Inflammatory macrophage treated with lipopolysaccharide for 1 hour (primary cell): ENCODE results near the gene GPC3.

Source experiments
- DNase-seq, 2 donors: peaks; one replicate each; pipeline ENCODE4 v3.0.0-alpha.2; 2020 to 2022

GPC3 gene

DNA sequence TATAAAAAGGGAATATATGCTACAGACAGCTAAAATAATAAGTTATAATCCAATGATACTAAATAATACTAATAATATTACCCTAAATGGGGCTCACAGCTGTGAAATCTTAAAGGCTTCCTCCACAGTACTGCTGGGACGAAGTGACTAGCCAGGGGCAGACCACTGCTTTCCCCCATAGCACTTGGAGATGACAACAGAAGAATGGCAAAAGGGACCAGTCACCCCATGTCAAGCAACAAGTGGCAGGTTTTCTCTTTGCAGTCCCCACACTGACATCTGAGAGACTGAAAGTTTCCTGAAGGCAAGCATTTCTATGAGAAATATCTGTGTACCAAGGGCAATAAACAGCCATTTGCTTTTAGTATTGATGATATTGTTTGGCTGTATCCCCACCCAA, 396.6 kb downstream of the GPC3 start:
- no peak for DNase-seq

DNA sequence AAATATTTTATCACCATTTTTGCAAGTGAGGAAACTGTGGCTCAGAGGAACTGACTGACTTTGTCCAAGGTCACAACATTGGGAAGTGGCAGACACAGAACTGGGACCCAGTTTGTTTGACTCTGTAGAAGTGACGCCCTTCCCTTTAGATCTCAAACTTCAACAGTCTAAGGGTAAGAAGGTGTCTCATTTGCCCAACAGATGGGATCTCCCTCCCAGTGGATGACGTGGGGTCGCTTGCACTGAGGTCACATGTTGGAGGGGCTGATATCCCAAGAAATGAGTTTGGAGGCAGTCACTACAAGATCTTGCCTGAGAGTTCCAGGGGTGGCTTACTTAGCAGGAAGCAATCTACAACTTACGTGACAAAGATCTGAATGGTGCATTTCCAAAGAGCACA, 397.6 kb downstream of the GPC3 start:
- no peak for DNase-seq

GRCh38 chrX:133587071-133587470, 398.3 kb downstream of the GPC3 start:
- DNase-seq = no peak

DNA sequence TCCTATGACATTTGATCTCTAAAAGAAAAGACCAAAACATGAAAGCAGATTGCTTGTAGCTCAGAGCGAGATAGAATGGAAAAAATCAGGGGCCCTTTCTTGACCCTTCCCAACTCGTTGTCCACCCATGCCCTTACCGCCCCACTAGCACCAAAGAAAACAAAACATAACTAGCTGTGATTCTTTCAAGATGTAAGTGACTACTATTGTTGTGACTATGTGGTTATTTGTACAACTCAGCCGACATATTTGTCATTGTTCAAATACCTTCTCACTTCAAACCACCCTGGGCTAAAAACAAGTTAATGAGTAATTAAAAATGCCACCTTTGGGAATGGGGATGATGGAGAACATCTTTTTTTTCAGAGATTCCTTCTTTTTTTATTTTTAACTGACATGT, 399.0 kb downstream of the GPC3 start:
- no peak for DNase-seq

GRCh38 chrX:133583825-133584224, 401.6 kb downstream of the GPC3 start:
- no peak for DNase-seq

- no peak for DNase-seq
Observed at GRCh38 chrX:133580625-133581024, 404.8 kb downstream of the GPC3 start.

GRCh38 chrX:133579631-133580030, 405.8 kb downstream of the GPC3 start:
- peak in 1 of 2 donors; percentile 49 for DNase-seq

DNA sequence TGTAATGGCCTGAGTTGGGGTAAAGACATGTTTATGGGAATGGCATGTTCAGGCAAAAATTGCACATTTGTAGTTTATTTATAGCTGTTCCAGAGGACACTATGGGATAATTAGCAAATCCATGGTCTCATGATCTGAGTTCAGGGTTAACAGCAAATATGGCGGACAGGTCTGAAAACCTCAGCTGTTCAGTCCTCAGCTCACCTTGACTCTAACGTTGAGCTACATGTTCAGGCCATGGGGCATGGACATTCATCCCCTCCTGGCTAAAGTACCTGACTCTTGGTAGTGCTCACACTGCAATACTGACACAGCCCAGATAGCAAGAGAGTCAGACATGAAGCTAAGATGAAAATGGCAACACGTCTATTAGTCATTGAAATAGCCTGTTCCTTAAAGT, 408.5 kb downstream of the GPC3 start:
- no peak for DNase-seq

DNA sequence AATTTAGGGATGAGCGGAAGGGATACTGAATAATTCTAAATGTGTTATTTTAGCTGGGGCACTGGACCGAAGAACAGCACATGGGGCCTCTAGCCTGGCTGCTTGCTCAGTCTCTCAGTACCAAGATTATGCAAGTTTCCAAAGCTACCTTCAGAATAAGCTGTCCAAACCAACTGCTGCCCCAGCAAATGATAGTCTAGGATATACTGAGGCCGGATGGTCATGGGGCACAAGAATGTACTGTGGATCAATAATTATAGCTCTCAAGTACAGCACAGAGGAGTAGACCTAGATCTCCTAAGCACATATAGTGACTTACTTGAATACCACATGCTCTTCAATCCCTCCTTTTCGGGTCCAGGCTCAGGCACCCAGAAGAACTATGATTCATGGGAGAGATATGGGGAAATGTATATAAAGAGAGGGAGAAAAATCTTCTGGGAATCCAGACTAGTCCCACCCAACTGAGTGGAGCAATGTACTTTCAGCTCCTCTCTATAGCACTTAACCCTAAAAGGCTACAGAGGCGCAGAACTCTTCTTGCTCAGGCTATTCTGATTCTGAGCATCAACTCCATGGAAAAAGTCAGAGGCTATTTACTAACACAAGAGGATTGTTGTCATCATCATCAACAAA, 409.8 kb downstream of the GPC3 start:
- DNase-seq = no peak

- DNase-seq = no peak
Observed at GRCh38 chrX:133574716-133575115, 410.7 kb downstream of the GPC3 start.

DNA sequence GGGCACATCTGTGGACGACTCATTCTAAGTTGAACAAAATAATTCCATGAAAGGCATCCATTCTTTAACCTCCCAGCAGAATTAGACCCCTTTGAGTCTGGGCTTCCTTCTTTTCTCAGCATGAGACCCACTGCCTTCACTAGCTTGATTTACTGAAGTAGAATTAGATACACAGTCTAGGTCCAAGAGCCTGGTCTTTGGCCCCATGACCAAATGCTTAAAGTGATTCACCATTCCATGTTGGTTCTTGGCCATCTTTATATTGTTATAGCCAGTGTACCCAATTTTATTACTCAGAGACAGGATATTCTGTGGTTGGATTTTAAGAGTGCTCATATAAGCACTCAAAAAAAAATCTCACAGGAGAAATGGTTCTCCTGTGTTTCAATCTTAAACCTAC, 414.8 kb downstream of the GPC3 start:
- no peak for DNase-seq

DNA sequence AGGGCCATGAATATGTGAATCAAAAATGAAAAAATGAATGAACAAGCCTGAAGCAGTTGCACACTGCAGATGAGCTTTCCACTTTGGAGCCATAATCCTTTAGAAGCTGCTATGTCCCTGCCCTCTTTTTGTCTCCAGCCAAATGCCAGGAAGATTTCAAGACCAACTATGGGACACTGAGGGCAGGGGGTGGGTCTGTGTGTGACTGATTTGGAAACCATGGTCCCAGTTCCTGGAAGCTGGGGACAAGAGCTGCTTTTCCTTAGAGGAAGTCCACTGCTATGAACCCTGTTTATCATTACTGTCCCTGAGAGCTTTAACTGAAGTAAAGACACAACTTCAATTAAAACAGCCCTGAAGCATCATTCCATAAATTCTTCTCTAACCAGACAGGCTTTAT, 416.2 kb downstream of the GPC3 start:
- no peak for DNase-seq

GRCh38 chrX:133568109-133568508, 417.3 kb downstream of the GPC3 start:
- DNase-seq = no peak

GRCh38 chrX:133566876-133567275, 418.5 kb downstream of the GPC3 start:
- peak; percentile 9 to 67 for DNase-seq

DNA sequence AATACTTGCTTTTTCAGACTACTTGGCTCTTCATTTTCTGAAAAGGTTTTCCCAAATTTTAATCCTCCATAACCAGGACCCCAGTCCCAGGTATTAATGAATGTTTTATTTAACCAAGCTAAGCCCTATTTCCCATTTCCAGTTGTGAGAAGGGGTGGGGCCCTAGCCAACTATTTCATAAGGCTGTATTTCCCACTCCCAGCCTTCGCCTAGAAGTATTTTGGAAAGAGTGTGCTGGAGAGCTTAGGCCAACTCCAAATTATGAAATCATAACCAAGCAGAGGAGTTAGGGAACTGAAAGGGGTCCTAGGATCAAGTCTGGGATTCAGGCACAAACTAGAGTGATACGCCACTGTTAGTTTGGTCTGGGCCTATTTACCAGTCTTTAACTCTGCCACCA, 421.7 kb downstream of the GPC3 start:
- peak; percentile 36 to 63 for DNase-seq

- DNase-seq = no peak
Observed at GRCh38 chrX:133561251-133561650, 424.1 kb downstream of the GPC3 start.

DNA sequence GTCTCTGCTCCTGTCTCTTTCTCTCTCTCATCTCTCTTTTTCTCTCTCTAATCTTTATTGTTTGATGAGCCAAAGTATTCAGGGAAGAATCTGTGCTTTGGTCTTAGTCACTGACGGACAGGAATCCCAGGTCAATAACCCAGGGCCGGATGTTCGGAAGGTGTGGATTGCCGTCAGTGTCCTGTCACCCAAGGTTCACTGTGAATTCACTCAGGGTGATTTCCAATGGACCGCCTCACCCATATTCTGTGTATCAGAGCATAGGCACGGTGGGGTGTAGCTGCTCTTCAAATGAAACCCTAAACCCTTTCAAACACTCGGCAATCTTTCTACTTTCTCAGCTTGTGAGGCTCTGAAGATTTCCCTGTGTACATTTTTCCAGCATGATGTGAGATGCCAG, 425.5 kb downstream of the GPC3 start:
- DNase-seq = no peak

- peak; percentile 55 to 73 for DNase-seq
Observed at GRCh38 chrX:133555782-133556458, 429.5 kb downstream of the GPC3 start.

GRCh38 chrX:133550665-133551485, 434.5 kb downstream of the GPC3 start:
- DNase-seq = no peak

- no peak for DNase-seq
Observed at GRCh38 chrX:133549295-133549933, 436.0 kb downstream of the GPC3 start.

- DNase-seq = peak; percentile 74 to 76
Observed at GRCh38 chrX:133546441-133546840, 439.0 kb downstream of the GPC3 start.

DNA sequence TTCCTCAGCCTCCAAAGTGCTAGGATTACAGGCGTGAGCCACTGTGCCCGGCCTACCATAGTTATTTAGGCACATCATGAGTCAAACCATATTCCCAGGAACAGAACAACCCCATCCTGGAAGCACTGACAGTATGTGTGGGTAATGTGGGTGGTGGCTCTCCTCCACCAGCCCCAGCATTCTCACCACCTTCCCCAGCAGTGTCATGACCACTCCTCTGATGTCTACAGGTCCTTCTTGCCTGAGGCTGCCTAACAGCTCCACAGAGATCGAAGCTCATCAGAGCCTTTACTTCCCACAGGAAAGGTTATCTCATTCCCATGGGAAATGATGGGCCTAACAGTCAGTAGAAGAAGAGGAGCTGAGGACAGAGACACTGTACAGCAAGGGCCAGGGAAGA, 440.6 kb downstream of the GPC3 start:
- DNase-seq = no peak

DNA sequence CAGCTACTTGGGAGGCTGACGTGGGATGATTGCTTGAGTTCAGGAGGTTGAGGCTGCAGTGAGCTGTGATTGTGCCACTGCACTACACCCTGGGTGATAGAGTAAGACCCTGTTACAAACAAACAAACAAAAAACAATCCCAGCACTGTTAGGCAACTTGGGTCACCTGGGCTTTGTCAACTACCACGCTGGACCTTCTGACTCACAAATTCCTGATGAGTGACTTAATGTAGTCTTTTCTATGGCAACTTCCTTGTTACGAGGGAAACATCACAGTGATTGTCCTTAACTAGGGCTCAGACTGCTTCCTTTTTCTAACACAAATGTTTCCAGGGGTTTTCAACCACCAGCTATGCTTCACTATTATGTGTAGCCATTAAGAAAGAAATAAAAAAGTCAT, 441.3 kb downstream of the GPC3 start:
- peak; percentile 70 to 92 for DNase-seq

GRCh38 chrX:133543654-133544053, 441.7 kb downstream of the GPC3 start:
- no peak for DNase-seq
